Stimulated activated CD4-positive, alpha-beta T cell treated with anti-CD3 and anti-CD28 coated beads, Interleukin-2, amount 100 ng/mL, for 24 hours (primary cell): ENCODE measurements around the gene RITA1.
"Not testable (repeated sequence)": the region's sequence is repeated elsewhere in the genome, so short reads cannot be mapped to it uniquely, and the experiment has no call there.

Source experiments
- DNase-seq, 2 donors: peaks; one replicate each; pipeline ENCODE4 v3.0.0-alpha.2; 2020

RITA1 gene, protein sequence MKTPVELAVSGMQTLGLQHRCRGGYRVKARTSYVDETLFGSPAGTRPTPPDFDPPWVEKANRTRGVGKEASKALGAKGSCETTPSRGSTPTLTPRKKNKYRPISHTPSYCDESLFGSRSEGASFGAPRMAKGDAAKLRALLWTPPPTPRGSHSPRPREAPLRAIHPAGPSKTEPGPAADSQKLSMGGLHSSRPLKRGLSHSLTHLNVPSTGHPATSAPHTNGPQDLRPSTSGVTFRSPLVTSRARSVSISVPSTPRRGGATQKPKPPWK

GRCh38 chr12:113185180-113186032 lies at the start of gene RITA1, which contains the start of gene DDX54:
Gene RITA1, plus strand, starts transcription at chr12:113185721. Its CDS starts 1,026 bp downstream, at chr12:113186747.
Gene DDX54, minus strand, starts transcription at chr12:113185478. Its CDS starts 27 bp downstream, at chr12:113185451.
- peak; percentile 83 to 85 for DNase-seq

DNA sequence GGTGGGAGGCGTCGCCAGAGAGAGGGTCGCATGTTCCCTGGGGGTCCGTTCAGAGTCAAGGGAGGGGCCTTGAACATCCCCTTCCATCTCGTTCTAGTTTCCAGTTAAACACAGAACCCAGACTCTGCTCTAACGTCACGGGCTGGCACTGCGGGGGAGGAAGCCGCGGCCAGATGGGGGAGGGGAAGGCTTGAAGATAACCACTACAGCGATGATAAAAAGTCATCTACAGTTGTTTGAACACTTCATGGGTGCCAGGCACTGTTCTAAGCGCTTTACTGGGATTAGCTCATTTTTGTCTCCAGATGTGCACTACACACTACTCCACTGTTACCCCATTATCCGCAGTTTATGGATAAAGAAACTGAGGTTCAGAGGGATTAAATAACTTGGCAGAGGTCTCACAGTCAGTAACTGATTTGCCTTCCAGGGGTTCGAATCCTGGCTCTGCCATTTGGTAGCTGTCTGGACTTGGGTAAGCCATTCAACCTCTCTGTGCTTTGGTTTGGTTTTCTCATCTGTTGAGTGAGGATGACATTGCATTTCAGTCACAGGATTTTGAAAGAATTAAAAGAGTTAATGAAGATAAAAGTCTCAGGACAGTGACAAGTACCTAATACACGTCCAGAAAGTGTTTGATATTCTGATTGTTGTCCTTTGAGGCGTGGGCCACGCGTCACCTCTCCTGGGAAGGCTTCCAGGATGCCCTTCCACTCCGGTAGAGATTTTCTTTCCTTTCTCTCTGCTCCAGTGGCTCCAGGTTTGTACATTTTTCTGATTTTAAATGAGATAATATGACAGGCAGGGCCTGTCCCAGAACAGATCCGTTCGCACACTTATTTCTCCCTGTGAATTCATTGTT lies 49.2 kb upstream of the RITA1 start:
- DNase-seq: peak; percentile 59 to 69

GRCh38 chr12:113136990-113137511 lies 48.5 kb upstream of the RITA1 start:
- DNase-seq: no peak

- no peak for DNase-seq
Measured at GRCh38 chr12:113137861-113138783, 47.4 kb upstream of the RITA1 start.

DNA sequence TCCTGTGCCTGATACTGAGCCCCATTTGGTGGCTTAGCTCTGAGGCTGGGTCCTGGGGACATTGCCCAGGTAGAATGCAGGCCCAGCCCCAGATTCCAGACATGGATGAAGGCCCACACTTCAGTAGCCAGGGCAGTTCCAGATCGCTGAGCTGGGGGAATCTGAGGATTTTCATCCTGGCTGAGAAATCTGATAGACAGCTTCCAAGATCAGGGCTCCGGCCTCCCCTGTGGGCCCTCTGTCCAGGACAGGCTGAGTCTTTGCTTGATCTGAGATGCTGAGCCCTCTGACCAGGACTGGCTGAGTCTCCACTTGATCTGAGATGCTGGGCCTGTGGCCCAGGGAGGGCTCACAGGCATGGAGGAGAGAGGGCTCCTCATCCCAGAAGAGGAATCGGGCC lies 46.7 kb upstream of the RITA1 start:
- DNase-seq: no peak

GRCh38 chr12:113140706-113141105 lies 44.8 kb upstream of the RITA1 start:
- DNase-seq: no peak

- not testable (repeated sequence) for DNase-seq
Measured at GRCh38 chr12:113141716-113142115, 43.8 kb upstream of the RITA1 start.

- DNase-seq: no peak
Measured at GRCh38 chr12:113142173-113142885, 43.2 kb upstream of the RITA1 start.

GRCh38 chr12:113142886-113143332 lies 42.6 kb upstream of the RITA1 start:
- no peak for DNase-seq

- DNase-seq: no peak
Measured at GRCh38 chr12:113143959-113144358, 41.6 kb upstream of the RITA1 start.

DNA sequence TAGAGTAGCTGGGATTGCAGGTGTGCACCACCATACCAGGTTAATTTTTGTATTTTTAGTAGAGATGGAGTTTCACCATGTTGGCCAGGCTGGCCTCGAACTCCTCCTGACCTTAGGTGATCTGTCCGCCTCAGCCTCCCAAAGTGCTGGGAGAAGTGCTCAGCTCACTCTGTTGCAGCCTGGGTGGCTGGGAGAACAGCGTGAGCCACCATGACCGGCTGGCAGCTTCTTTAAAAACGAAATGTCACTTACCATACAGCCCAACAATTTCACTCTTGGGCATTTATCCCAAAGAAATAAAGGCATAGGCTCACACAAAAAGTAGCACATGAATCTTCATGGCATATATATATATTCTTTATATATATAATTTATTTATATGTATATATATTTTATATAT lies 40.7 kb upstream of the RITA1 start:
- DNase-seq: no peak

DNA sequence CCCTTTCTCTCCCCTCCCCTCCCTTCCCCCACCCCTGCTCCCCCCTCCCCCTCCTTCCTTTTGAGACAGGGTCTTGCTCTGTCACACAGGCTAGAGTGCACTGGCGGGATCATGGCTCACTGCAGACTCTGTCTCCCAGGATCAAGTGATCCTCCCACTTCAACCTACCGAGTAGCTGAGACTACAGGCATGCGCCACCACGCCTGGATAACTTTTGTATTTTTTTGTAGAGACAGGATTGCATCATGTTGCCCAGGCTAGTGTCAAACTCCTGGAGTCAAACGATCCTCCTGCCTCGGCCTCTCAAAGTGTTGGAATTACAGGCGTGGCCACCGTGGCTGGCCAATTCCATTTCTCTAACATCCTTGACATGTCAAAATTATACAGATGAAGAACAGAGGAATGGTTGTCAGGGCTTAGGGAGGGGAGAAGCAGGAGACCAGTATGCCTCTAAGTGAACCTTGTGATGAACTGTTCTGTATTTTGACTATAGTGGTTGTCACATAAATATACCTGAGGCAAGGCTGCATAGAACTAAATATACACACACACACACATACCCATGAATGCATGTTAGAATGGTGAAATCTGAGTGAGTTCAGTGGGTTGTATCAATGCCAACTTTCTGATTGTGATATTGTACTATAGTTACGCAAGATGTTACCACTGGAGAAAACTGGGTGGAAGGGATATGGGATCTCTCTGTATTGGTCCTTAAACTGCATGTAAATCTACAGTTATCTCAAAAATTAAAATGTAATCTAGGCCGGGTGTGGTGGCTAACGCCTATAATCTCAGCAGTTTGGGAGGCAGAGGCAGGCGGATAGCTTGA lies 39.6 kb upstream of the RITA1 start:
- no peak for DNase-seq

- no peak for DNase-seq
Measured at GRCh38 chr12:113146999-113147398, 38.5 kb upstream of the RITA1 start.

GRCh38 chr12:113149361-113150150 lies 36.0 kb upstream of the RITA1 start, which contains the start of gene CFAP73:
Gene CFAP73, plus strand, starts transcription at chr12:113149724. Its CDS starts 134 bp downstream, at chr12:113149858.
- DNase-seq: no peak

DNA sequence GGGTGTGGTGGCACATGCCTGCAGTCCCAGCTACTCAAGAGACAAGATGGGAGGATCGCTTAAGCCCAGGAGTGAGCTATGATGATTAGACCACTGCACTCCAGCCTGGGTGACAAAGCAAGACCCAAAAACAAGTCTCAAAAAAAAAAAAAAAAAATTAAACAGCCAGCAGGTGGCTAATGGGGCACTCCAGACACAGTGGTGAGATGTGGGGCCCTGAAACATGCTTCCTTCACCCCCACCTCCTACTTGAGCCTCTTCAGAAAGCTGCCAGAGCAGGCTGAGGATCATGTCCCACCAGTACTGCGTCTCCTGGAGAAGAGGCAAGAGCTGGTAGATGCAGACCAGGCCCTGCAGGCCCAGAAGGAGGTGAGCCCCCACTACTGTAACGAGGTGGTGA lies 33.9 kb upstream of the RITA1 start:
- no peak for DNase-seq

- no peak for DNase-seq
Measured at GRCh38 chr12:113152196-113152834, 33.2 kb upstream of the RITA1 start.

GRCh38 chr12:113152835-113153814 lies 32.4 kb upstream of the RITA1 start:
- DNase-seq: peak; percentile 56 to 72
